ENCODE data around the gene DENND2D. TPM values are rescaled to one million over a fixed set of nuclear protein-coding genes. Genes with fewer than 3 reads are reported as not detected.

DENND2D gene
- total and polyA plus RNA-seq, 2 experiments from 2014 or later, result 2.5 to 3.0 TPM

DNA sequence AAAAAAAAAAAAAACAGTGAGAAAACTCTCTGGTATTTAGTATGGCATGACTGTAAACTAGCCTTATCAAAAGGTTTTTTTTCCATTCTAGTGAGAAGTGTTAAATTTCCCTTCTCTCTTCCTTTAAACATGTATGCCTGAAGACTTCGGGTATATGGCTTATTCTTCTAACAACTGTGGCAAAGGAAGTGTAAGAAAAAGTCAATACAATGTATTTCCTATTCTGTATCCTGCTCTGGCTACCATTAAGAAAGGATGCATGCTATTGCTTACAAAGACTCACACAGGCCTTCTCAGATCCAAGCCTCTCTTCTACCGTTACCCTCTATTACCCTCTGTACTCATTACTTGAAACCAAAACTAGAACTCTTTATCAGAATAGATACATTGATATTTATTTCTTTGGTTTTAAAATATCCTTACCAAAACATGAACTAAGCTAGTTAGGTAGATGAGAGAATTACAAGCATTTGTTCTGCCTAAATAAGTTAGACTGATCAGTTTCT lies 52.0 kb downstream of the DENND2D start:
- no peaks in the 10 kb centered on the region for H3K9me3 Mint-ChIP-seq
- Histone ChIP-seq H3F3A (replicated peaks; ENCODE audit: low read depth) (no peaks in the 10 kb centered on the region), H3K9me2 (ENCODE audit: insufficient read depth) (no peaks in the 10 kb centered on the region), H3K36me3 (ENCODE audit: insufficient read depth) (peaks cover 17% of the 10 kb centered on the region; the same call in 1 of the 2 replicates), H3K27me3 (ENCODE audit: insufficient read depth) (no peaks in the 10 kb centered on the region), H3K4me2 (no peak overlapping the region), H2AFZ (no peak overlapping the region), H3K27ac (ENCODE audit: low read depth) (no peak overlapping the region), H3K79me2 (replicated peaks; ENCODE audit: insufficient read depth) (peaks cover 70% of the 10 kb centered on the region), H3K4me1 (ENCODE audit: insufficient read depth) (peaks cover 5% of the 10 kb centered on the region), H3K4me3 (no peak overlapping the region), H4K20me1 (replicated peaks; ENCODE audit: insufficient read depth) (peaks cover 5% of the 10 kb centered on the region)
- H3K27me3 Mint-ChIP-seq (ENCODE audit: insufficient read depth, low read depth, poor library complexity), result peaks cover 2% of the 10 kb centered on the region
- peaks cover 41% of the 10 kb centered on the region for H3K36me3 Mint-ChIP-seq (ENCODE audit: low read depth)
- H3K27ac Mint-ChIP-seq, result no peak overlapping the region
- TF ChIP-seq, protein P1, sequence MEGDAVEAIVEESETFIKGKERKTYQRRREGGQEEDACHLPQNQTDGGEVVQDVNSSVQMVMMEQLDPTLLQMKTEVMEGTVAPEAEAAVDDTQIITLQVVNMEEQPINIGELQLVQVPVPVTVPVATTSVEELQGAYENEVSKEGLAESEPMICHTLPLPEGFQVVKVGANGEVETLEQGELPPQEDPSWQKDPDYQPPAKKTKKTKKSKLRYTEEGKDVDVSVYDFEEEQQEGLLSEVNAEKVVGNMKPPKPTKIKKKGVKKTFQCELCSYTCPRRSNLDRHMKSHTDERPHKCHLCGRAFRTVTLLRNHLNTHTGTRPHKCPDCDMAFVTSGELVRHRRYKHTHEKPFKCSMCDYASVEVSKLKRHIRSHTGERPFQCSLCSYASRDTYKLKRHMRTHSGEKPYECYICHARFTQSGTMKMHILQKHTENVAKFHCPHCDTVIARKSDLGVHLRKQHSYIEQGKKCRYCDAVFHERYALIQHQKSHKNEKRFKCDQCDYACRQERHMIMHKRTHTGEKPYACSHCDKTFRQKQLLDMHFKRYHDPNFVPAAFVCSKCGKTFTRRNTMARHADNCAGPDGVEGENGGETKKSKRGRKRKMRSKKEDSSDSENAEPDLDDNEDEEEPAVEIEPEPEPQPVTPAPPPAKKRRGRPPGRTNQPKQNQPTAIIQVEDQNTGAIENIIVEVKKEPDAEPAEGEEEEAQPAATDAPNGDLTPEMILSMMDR (conservative IDR thresholded peaks at IDR 0.05; ENCODE audit: low read depth in 2 of 2), result no peak
- TF ChIP-seq POLR2AphosphoS5 (IDR thresholded peaks at IDR 0.05; ENCODE audit: low read depth), result no peak
- TF ChIP-seq STAT1 (IDR thresholded peaks at IDR 0.05; ENCODE audit: unreplicated experiment), result no peak
- no peak for TF ChIP-seq ZNF114 (CRISPR knock-in tag; IDR thresholded peaks at IDR 0.05)
- TF ChIP-seq CREB1 (CRISPR knock-in tag; IDR thresholded peaks at IDR 0.05; ENCODE audit: low read depth), result no peak
- no peak for TF ChIP-seq ZNF331 (CRISPR knock-in tag; IDR thresholded peaks at IDR 0.05; ENCODE audit: low read depth)
- TF ChIP-seq EZH2phosphoT487 (IDR thresholded peaks at IDR 0.05; ENCODE audit: unreplicated experiment), result no peak
- TF ChIP-seq, protein P2, sequence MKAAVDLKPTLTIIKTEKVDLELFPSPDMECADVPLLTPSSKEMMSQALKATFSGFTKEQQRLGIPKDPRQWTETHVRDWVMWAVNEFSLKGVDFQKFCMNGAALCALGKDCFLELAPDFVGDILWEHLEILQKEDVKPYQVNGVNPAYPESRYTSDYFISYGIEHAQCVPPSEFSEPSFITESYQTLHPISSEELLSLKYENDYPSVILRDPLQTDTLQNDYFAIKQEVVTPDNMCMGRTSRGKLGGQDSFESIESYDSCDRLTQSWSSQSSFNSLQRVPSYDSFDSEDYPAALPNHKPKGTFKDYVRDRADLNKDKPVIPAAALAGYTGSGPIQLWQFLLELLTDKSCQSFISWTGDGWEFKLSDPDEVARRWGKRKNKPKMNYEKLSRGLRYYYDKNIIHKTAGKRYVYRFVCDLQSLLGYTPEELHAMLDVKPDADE (IDR thresholded peaks at IDR 0.05), result no peak
- no peak for TF ChIP-seq JUNB (IDR thresholded peaks at IDR 0.05; ENCODE audit: unreplicated experiment)
- TF ChIP-seq, protein P3, sequence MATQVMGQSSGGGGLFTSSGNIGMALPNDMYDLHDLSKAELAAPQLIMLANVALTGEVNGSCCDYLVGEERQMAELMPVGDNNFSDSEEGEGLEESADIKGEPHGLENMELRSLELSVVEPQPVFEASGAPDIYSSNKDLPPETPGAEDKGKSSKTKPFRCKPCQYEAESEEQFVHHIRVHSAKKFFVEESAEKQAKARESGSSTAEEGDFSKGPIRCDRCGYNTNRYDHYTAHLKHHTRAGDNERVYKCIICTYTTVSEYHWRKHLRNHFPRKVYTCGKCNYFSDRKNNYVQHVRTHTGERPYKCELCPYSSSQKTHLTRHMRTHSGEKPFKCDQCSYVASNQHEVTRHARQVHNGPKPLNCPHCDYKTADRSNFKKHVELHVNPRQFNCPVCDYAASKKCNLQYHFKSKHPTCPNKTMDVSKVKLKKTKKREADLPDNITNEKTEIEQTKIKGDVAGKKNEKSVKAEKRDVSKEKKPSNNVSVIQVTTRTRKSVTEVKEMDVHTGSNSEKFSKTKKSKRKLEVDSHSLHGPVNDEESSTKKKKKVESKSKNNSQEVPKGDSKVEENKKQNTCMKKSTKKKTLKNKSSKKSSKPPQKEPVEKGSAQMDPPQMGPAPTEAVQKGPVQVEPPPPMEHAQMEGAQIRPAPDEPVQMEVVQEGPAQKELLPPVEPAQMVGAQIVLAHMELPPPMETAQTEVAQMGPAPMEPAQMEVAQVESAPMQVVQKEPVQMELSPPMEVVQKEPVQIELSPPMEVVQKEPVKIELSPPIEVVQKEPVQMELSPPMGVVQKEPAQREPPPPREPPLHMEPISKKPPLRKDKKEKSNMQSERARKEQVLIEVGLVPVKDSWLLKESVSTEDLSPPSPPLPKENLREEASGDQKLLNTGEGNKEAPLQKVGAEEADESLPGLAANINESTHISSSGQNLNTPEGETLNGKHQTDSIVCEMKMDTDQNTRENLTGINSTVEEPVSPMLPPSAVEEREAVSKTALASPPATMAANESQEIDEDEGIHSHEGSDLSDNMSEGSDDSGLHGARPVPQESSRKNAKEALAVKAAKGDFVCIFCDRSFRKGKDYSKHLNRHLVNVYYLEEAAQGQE (IDR thresholded peaks at IDR 0.05; ENCODE audit: unreplicated experiment), result no peak
- no peak for TF ChIP-seq NANOG (IDR thresholded peaks at IDR 0.05; ENCODE audit: borderline replicate concordance)
- TF ChIP-seq, protein P4, sequence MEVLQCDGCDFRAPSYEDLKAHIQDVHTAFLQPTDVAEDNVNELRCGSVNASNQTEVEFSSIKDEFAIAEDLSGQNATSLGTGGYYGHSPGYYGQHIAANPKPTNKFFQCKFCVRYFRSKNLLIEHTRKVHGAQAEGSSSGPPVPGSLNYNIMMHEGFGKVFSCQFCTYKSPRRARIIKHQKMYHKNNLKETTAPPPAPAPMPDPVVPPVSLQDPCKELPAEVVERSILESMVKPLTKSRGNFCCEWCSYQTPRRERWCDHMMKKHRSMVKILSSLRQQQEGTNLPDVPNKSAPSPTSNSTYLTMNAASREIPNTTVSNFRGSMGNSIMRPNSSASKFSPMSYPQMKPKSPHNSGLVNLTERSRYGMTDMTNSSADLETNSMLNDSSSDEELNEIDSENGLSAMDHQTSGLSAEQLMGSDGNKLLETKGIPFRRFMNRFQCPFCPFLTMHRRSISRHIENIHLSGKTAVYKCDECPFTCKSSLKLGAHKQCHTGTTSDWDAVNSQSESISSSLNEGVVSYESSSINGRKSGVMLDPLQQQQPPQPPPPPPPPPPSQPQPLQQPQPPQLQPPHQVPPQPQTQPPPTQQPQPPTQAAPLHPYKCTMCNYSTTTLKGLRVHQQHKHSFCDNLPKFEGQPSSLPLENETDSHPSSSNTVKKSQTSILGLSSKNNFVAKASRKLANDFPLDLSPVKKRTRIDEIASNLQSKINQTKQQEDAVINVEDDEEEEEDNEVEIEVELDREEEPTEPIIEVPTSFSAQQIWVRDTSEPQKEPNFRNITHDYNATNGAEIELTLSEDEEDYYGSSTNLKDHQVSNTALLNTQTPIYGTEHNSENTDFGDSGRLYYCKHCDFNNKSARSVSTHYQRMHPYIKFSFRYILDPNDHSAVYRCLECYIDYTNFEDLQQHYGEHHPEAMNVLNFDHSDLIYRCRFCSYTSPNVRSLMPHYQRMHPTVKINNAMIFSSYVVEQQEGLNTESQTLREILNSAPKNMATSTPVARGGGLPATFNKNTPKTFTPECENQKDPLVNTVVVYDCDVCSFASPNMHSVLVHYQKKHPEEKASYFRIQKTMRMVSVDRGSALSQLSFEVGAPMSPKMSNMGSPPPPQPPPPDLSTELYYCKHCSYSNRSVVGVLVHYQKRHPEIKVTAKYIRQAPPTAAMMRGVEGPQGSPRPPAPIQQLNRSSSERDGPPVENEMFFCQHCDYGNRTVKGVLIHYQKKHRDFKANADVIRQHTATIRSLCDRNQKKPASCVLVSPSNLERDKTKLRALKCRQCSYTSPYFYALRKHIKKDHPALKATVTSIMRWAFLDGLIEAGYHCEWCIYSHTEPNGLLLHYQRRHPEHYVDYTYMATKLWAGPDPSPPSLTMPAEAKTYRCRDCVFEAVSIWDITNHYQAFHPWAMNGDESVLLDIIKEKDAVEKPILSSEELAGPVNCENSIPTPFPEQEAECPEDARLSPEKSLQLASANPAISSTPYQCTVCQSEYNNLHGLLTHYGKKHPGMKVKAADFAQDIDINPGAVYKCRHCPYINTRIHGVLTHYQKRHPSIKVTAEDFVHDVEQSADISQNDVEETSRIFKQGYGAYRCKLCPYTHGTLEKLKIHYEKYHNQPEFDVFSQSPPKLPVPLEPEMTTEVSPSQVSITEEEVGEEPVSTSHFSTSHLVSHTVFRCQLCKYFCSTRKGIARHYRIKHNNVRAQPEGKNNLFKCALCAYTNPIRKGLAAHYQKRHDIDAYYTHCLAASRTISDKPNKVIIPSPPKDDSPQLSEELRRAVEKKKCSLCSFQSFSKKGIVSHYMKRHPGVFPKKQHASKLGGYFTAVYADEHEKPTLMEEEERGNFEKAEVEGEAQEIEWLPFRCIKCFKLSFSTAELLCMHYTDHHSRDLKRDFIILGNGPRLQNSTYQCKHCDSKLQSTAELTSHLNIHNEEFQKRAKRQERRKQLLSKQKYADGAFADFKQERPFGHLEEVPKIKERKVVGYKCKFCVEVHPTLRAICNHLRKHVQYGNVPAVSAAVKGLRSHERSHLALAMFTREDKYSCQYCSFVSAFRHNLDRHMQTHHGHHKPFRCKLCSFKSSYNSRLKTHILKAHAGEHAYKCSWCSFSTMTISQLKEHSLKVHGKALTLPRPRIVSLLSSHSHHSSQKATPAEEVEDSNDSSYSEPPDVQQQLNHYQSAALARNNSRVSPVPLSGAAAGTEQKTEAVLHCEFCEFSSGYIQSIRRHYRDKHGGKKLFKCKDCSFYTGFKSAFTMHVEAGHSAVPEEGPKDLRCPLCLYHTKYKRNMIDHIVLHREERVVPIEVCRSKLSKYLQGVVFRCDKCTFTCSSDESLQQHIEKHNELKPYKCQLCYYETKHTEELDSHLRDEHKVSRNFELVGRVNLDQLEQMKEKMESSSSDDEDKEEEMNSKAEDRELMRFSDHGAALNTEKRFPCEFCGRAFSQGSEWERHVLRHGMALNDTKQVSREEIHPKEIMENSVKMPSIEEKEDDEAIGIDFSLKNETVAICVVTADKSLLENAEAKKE (CRISPR knock-in tag; IDR thresholded peaks at IDR 0.05), result no peak
- TF ChIP-seq EZH2 (IDR thresholded peaks at IDR 0.05; ENCODE audit: low read depth, unreplicated experiment), result no peak
- peaks cover 5% of the 10 kb centered on the region for H3K4me1 Mint-ChIP-seq
- no peak for ATAC-seq
- H3K4me3 Mint-ChIP-seq, result no peak overlapping the region
- no peak for DNase-seq (ENCODE audit: low spot score)
